Fibroblast of the aortic adventitia (primary cell): ENCODE measurements around the gene DST. TPM values are rescaled to one million over a fixed set of nuclear protein-coding genes. Genes with fewer than 3 reads are reported as not detected.

Experiments used
- DNase-seq: peaks from one replicate; pipeline ENCODE4 v3.0.0-alpha.2; 2010; ENCODE audit warnings: low read depth
- H3K4me3 ChIP-seq: 2 replicates; pipeline ENCODE4 v1.5.1; 2011; ENCODE audit warnings: low read depth, mild to moderate bottlenecking, control low read depth, low read length, moderate library complexity
- total RNA-seq: library from RNA; depleted of rRNA; stranded (reverse); fragments of >200 nt; gene quantifications from 2 replicates; pipeline ENCODE4 v1.2.3, GENCODE V29; 2012; ENCODE audit warnings: low replicate concordance
- TF ChIP-seq, protein P1 (sequence below): IDR thresholded peaks from 2 replicates; pipeline ENCODE4 v1.5.1; 2011; ENCODE audit warnings: mild to moderate bottlenecking, low read length, control low read depth, inconsistent platforms; ENCODE audit not compliant: insufficient read depth

The DST gene
- total RNA-seq, 1 donor: 505 TPM

DNA sequence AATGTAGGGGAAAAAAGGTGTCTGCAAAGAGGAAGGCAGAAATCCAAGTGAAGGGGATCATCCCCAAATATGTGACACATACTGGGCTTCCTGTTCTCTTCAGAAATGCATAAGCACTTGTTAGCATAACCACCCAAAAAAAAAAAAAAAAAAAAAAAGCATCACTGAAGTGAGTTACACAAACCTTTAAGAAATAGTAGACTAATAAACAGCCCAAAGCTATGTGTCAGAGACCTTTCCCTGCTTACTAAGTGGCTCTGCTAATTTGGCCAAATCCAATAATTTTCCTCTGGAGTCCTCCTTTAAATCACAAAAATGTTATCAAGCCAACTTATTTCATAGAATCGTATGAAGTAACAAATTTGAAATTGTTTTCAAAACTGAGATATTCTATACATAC, 7.5 kb upstream of the DST start:
- no peak for DNase-seq
- no peak overlapping the region for H3K4me3 ChIP-seq
- TF ChIP-seq, protein P1, sequence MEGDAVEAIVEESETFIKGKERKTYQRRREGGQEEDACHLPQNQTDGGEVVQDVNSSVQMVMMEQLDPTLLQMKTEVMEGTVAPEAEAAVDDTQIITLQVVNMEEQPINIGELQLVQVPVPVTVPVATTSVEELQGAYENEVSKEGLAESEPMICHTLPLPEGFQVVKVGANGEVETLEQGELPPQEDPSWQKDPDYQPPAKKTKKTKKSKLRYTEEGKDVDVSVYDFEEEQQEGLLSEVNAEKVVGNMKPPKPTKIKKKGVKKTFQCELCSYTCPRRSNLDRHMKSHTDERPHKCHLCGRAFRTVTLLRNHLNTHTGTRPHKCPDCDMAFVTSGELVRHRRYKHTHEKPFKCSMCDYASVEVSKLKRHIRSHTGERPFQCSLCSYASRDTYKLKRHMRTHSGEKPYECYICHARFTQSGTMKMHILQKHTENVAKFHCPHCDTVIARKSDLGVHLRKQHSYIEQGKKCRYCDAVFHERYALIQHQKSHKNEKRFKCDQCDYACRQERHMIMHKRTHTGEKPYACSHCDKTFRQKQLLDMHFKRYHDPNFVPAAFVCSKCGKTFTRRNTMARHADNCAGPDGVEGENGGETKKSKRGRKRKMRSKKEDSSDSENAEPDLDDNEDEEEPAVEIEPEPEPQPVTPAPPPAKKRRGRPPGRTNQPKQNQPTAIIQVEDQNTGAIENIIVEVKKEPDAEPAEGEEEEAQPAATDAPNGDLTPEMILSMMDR: no peak

DNA sequence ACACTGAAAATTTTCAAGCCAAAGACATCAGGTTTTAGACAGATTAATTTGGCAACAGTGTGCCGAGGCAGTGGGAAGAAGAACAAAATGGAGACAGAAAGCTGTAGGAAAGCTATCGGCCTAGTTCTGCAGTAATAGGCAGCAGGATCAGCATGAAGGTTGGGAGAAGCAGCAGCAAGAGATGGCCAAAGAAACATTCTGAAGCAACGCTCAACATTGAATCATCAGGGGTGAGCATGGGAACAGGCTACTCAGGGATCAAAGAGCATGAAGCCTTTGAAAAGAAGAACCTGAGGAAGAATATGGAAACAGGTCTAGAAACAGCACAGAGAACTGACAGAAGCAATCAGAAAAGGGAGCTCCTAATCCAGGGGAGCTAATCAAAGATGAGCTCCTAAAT, 7.1 kb upstream of the DST start:
- TF ChIP-seq, protein P1: no peak
- DNase-seq: no peak

GRCh38 chr6:56649053-56649769, 6.5 kb upstream of the DST start:
- peak; percentile 42 for DNase-seq
- TF ChIP-seq, protein P1: no peak

More for the DNA sequence above, 7.1 kb upstream of the DST start:
- H3K4me3 ChIP-seq: no peak overlapping the region

DNA sequence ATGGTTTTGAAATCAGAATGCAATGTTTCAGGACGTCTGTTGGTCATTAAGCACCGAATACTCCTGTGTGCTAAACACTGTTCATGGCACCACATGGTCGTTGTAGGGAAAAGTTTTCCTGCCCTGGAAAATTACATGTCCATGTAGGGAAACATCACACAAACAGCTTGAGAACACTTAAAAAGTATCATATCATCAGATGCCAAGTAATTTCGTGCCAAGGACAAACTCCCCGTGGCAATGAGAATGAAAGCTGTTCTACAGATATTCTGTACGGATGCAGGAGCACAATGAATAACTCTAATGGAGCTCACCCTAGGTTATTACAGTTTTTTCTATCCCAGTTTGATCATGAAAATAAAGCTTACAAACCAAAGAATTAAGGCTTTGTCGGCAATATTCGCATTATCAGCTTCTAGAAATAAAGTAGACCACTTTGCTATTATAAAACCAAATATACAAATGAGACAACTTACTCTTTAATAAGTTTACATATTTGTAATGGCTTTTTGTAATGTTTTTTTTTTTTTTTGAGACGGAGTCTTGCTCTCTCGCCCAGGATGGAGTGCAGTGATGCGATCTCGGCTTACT, 4.6 kb upstream of the DST start:
- TF ChIP-seq, protein P1: no peak
- no peak for DNase-seq
- H3K4me3 ChIP-seq: no peak overlapping the region

More at GRCh38 chr6:56649053-56649769, 6.5 kb upstream of the DST start:
- H3K4me3 ChIP-seq: no peak overlapping the region

DNA sequence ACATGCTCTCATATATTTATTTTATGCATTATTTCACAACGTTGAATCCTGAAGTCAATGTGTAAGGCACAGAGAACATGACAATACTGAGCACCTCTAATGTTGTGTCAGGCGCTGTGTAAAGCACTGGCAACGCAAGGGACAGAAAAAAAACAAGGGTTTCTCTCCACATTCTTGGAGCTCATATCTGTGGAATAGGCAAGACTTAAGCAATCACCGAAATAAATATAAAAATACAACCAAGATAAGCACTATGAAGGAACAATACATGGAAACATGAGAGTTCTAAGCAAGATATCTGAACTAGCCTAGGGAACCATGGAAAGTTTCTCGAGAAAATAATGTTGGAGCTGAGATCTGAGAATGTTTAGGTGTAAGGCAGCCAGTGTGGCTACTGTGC, 1.7 kb upstream of the DST start:
- TF ChIP-seq, protein P1: no peak
- DNase-seq: peak; percentile 63
- no peak overlapping the region for H3K4me3 ChIP-seq

- no peak overlapping the region for H3K4me3 ChIP-seq
- peak; percentile 50 for DNase-seq
- TF ChIP-seq, protein P1: no peak
Observed at GRCh38 chr6:56643379-56644089, 845 bp upstream of the DST start.
